H1 (cell line): Measurements from ENCODE around the gene KATNAL2. TPM values are rescaled to one million over a fixed set of nuclear protein-coding genes. Genes with fewer than 3 reads are reported as not detected.

ENCODE experiments used
- CTCF ChIA-PET: fragments of 300-600 bp; sonication (Branson Sonifier 250); formaldehyde crosslinking; loops from one replicate; lab custom pipeline; 2021; ENCODE audit not compliant: partially characterized antibody; lab: Charles Lee
- POLR2A ChIA-PET: fragments of 300-600 bp; sonication (Branson Sonifier 250); formaldehyde crosslinking; loops from one replicate; lab custom pipeline; 2021; ENCODE audit warnings: inconsistent platforms; ENCODE audit not compliant: partially characterized antibody; lab: Charles Lee
- DNase-seq, 2 experiments: peaks; one replicate each; pipeline versions ENCODE4 v3.0.0 to v3.0.0-alpha.2; 2010 to 2022; ENCODE audit warnings: low spot score in 2 of 2, low read depth in 1 of 2, mixed read lengths in 1 of 2
- FAIRE-seq: peaks from 2 replicates; lab custom pipeline; 2011; peaks lifted over from hg19 to GRCh38; lab: Jason Lieb, UNC
- H2AFZ ChIP-seq: 2 replicates; pipeline ENCODE4 v1.8.1; 2012; ENCODE audit warnings: low read length, inconsistent platforms
- H2AK5ac ChIP-seq: 2 replicates; pipeline ENCODE4 v1.6.1; 2013; ENCODE audit warnings: low read depth, low read length
- H2BK120ac ChIP-seq: replicated peaks from 2 replicates; pipeline ENCODE3; 2013; ENCODE audit warnings: low read depth, low read length, inconsistent platforms
- H2BK12ac ChIP-seq: 2 replicates; pipeline ENCODE4 v1.6.1; 2013; ENCODE audit warnings: low read depth, low read length
- H2BK15ac ChIP-seq: 2 replicates; pipeline ENCODE4 v1.6.1; 2013; ENCODE audit warnings: low read length
- H2BK20ac ChIP-seq: 2 replicates; pipeline ENCODE4 v1.6.1; 2013; ENCODE audit warnings: low read length
- H2BK5ac ChIP-seq: 2 replicates; pipeline ENCODE4 v1.6.1; 2013; ENCODE audit warnings: low read depth, low read length
- H3K14ac ChIP-seq: 2 replicates; pipeline ENCODE4 v1.6.1; 2013; ENCODE audit warnings: inconsistent platforms; ENCODE audit not compliant: insufficient read length
- H3K18ac ChIP-seq: 2 replicates; pipeline ENCODE4 v1.6.1; 2013; ENCODE audit warnings: low read length; ENCODE audit errors: extremely low read depth
- H3K23ac ChIP-seq: 2 replicates; pipeline ENCODE4 v1.6.1; 2013; ENCODE audit warnings: inconsistent platforms; ENCODE audit not compliant: insufficient read length
- H3K23me2 ChIP-seq: 2 replicates; pipeline ENCODE4 v1.6.1; 2013; ENCODE audit warnings: low read depth, low read length
- H3K27ac ChIP-seq: 2 replicates; pipeline ENCODE4 v1.6.1; 2011; ENCODE audit warnings: low read depth, low read length, inconsistent platforms
- H3K27me3 ChIP-seq, 4 experiments: replicated peaks in 1 of 4; 1 replicate in 1 of 4; 2 replicates in 3 of 4; pipeline versions ENCODE4 v1.6.1 to v1.8.1; 2011 to 2013; ENCODE audit warnings: low read length in 3 of 4, mild to moderate bottlenecking in 3 of 4, inconsistent platforms in 2 of 4, mixed read lengths in 2 of 4, moderate library complexity in 1 of 4; ENCODE audit not compliant: control insufficient read depth in 3 of 4, insufficient read depth in 3 of 4; ENCODE audit errors: extremely low read depth in 1 of 4
- H3K36me3 ChIP-seq, 4 experiments: 2 replicates each; pipeline versions ENCODE4 v1.6.1 to v1.8.1; 2011 to 2013; ENCODE audit warnings: mild to moderate bottlenecking in 4 of 4, low read length in 3 of 4, moderate library complexity in 2 of 4, control low read depth in 1 of 4, inconsistent platforms in 1 of 4; ENCODE audit not compliant: insufficient read depth in 4 of 4, control insufficient read depth in 2 of 4
- H3K4ac ChIP-seq: replicated peaks from 2 replicates; pipeline ENCODE3; 2013; ENCODE audit warnings: low read length, low read depth, mixed read lengths, inconsistent platforms; ENCODE audit not compliant: insufficient read length
- H3K4me1 ChIP-seq, 4 experiments: replicated peaks in 1 of 4; 1 replicate in 1 of 4; 2 replicates in 3 of 4; pipeline versions ENCODE4 v1.6.1 to v1.8.1; 2011 to 2013; ENCODE audit warnings: low read length in 3 of 4, inconsistent platforms in 2 of 4, mixed read lengths in 1 of 4; ENCODE audit not compliant: insufficient read depth in 4 of 4, control insufficient read depth in 3 of 4
- H3K4me2 ChIP-seq, 2 experiments: 2 replicates each; pipeline versions ENCODE4 v1.6.1 to v1.8.1; 2011 to 2013; ENCODE audit warnings: low read depth in 2 of 2, low read length in 2 of 2, control low read depth in 1 of 2, inconsistent platforms in 1 of 2, mild to moderate bottlenecking in 1 of 2; ENCODE audit not compliant: insufficient read depth in 1 of 2
- H3K4me3 ChIP-seq, 4 experiments: fragments of 200-600, 300-600 bp in 1 of 4; sonication (generic), shearing (Covaris generic), sonication (Bioruptor Twin) in 1 of 4; 2 replicates each; pipeline versions ENCODE4 v1.5.1 to v1.8.1; 2011 to 2016; ENCODE audit warnings: low read length in 4 of 4, low read depth in 3 of 4, control low read depth in 2 of 4, inconsistent platforms in 2 of 4, mild to moderate bottlenecking in 2 of 4, mixed read lengths in 1 of 4, moderate library complexity in 1 of 4; ENCODE audit not compliant: insufficient read depth in 2 of 4; ENCODE audit errors: extremely low read depth in 1 of 4
- H3K56ac ChIP-seq: replicated peaks from 2 replicates; pipeline ENCODE3; 2013; ENCODE audit warnings: low read depth, mild to moderate bottlenecking, mixed read lengths, low read length, inconsistent platforms; ENCODE audit not compliant: insufficient read length
- H3K79me1 ChIP-seq: 2 replicates; pipeline ENCODE4 v1.6.1; 2013; ENCODE audit warnings: low read depth, low read length, control low read depth
- H3K79me2 ChIP-seq, 2 experiments: 2 replicates each; pipeline versions ENCODE4 v1.6.1 to v1.8.1; 2012 to 2013; ENCODE audit warnings: low read length in 2 of 2, mild to moderate bottlenecking in 2 of 2, inconsistent platforms in 1 of 2; ENCODE audit not compliant: insufficient read depth in 2 of 2, control insufficient read depth in 1 of 2
- H3K9ac ChIP-seq, 4 experiments: replicated peaks in 1 of 4; 1 replicate in 1 of 4; 2 replicates in 3 of 4; pipeline versions ENCODE4 v1.6.1 to v1.8.1; 2011 to 2013; ENCODE audit warnings: low read depth in 3 of 4, low read length in 3 of 4, control low read depth in 2 of 4, mild to moderate bottlenecking in 2 of 4, moderate library complexity in 2 of 4, inconsistent platforms in 1 of 4; ENCODE audit errors: extremely low read depth in 1 of 4
- H3K9me3 ChIP-seq, 2 experiments: 2 replicates each; pipeline versions ENCODE4 v1.6.1 to v1.8.1; 2012 to 2013; ENCODE audit warnings: mild to moderate bottlenecking in 2 of 2, moderate library complexity in 2 of 2, control low read depth in 1 of 2, inconsistent platforms in 1 of 2, low read depth in 1 of 2, low read length in 1 of 2, mixed read lengths in 1 of 2; ENCODE audit not compliant: insufficient read depth in 2 of 2
- H4K20me1 ChIP-seq, 2 experiments: replicated peaks in 1 of 2; 2 replicates each; pipeline versions ENCODE3 to v1.8.1; 2011 to 2013; ENCODE audit warnings: inconsistent platforms in 2 of 2, low read length in 2 of 2, mild to moderate bottlenecking in 1 of 2; ENCODE audit not compliant: insufficient read depth in 2 of 2, control insufficient read depth in 1 of 2
- H4K5ac ChIP-seq: 2 replicates; pipeline ENCODE4 v1.6.1; 2013; ENCODE audit warnings: low read length, low read depth, mixed read lengths, inconsistent platforms; ENCODE audit not compliant: insufficient read length
- H4K8ac ChIP-seq: 2 replicates; pipeline ENCODE4 v1.8.0; 2013; ENCODE audit warnings: mild to moderate bottlenecking, moderate library complexity, low read length, inconsistent platforms; ENCODE audit not compliant: insufficient read depth; ENCODE audit errors: extremely low read depth
- H4K91ac ChIP-seq: replicated peaks from 2 replicates; pipeline ENCODE3; 2013; ENCODE audit warnings: low read length, mixed read lengths, inconsistent platforms; ENCODE audit not compliant: insufficient read length
- BRCA1 ChIP-seq: IDR thresholded peaks from 2 replicates; pipeline ENCODE4 v1.6.1; 2012; ENCODE audit warnings: low read depth, low read length, improper control_type of control experiment
- CBX5 ChIP-seq: fragments of 300-800, 300-1000 bp; sonication (generic); IDR thresholded peaks from 2 replicates; pipeline ENCODE4 v1.7.1; 2016; ENCODE audit warnings: antibody characterized with exemption, low read length, low read depth
- CREB1 ChIP-seq: IDR thresholded peaks from 2 replicates; pipeline ENCODE4 v1.6.1; 2012; ENCODE audit warnings: inconsistent platforms
- EGR1 ChIP-seq: IDR thresholded peaks from 2 replicates; pipeline ENCODE4 v1.6.1; 2011; ENCODE audit warnings: low read depth, low read length, borderline replicate concordance
- EP300 ChIP-seq, 2 experiments: IDR thresholded peaks; 1 replicate in 1 of 2; 2 replicates in 1 of 2; pipeline ENCODE4 v1.6.1; 2011 to 2012; ENCODE audit warnings: low read depth in 2 of 2, low read length in 2 of 2, mild to moderate bottlenecking in 2 of 2, borderline replicate concordance in 1 of 2, inconsistent platforms in 1 of 2, moderate library complexity in 1 of 2
- KDM1A ChIP-seq: fragments of 200-600, 300-600 bp; sonication (generic); IDR thresholded peaks from 2 replicates; pipeline ENCODE4 v1.7.1; 2016; ENCODE audit warnings: mild to moderate bottlenecking, low read length, borderline replicate concordance
- KDM4A ChIP-seq: IDR thresholded peaks from one replicate; pipeline ENCODE4 v1.7.1; 2012; ENCODE audit warnings: low read depth, mild to moderate bottlenecking, moderate library complexity, low read length, inconsistent platforms; ENCODE audit not compliant: severe bottlenecking
- POLR2AphosphoS5 ChIP-seq: IDR thresholded peaks from 2 replicates; pipeline ENCODE4 v1.6.1; 2011; ENCODE audit warnings: low read depth, low read length
- RAD21 ChIP-seq, 2 experiments: IDR thresholded peaks in 1 of 2; conservative IDR thresholded peaks in 1 of 2; 2 replicates each; pipeline ENCODE4 v1.6.1; 2011; ENCODE audit warnings: low read depth in 2 of 2, low read length in 2 of 2, improper control_type of control experiment in 1 of 2, inconsistent platforms in 1 of 2, mild to moderate bottlenecking in 1 of 2, moderate library complexity in 1 of 2
- RBBP5 ChIP-seq: IDR thresholded peaks from 2 replicates; pipeline ENCODE4 v1.7.1; 2012; ENCODE audit warnings: low read depth, mild to moderate bottlenecking, inconsistent platforms, low read length, moderate library complexity, borderline replicate concordance
- RNF2 ChIP-seq: fragments of 200-900, 300-1000 bp; sonication (generic); IDR thresholded peaks from 2 replicates; pipeline ENCODE4 v1.7.1; 2016; ENCODE audit warnings: borderline replicate concordance, low read depth, mild to moderate bottlenecking, antibody characterized with exemption, low read length; ENCODE audit not compliant: poor library complexity, severe bottlenecking; ENCODE audit errors: missing control alignments
- SAP30 ChIP-seq: fragments of 300-600 bp; sonication (generic); IDR thresholded peaks from 2 replicates; pipeline ENCODE4 v1.7.1; 2012; ENCODE audit warnings: low read length, moderate library complexity, mild to moderate bottlenecking, inconsistent platforms; ENCODE audit not compliant: insufficient read depth, insufficient replicate concordance
- SIX5 ChIP-seq: IDR thresholded peaks from 2 replicates; pipeline ENCODE4 v1.6.1; 2011; ENCODE audit warnings: mild to moderate bottlenecking, low read depth, low read length
- WGBS, 2 experiments: shearing (Covaris generic) in 1 of 2; methylation state at CpG; one replicate each; pipeline versions ENCODE4 v1.1.6 to v1.1.7; 2013 to 2015; ENCODE audit warnings: low lambda C conversion rate in 2 of 2, mixed read lengths in 2 of 2, inconsistent platforms in 1 of 2, low coverage in 1 of 2, missing lambda C conversion rate in 1 of 2; ENCODE audit not compliant: insufficient replicate concordance in 2 of 2, insufficient coverage in 1 of 2, insufficient read length in 1 of 2; ENCODE audit errors: extremely low coverage in 1 of 2, missing lambda C conversion rate in 1 of 2; 5-methylcytosine and 5-hydroxymethylcytosine counted together
- polyA plus RNA-seq, 7 experiments: library from polyadenylated mRNA; depleted of rRNA in 3 of 7; stranded (reverse) in 5 of 7; unstranded in 2 of 7; fragments of >200 nt in 5 of 7; fragments of 200-250 nt in 2 of 7; gene quantifications; 1 replicate in 5 of 7; 2 replicates in 1 of 7; 4 replicates in 1 of 7; pipeline versions ENCODE4 v1.2.1 to v1.2.3, GENCODE V29; 2011 to 2013; ENCODE audit warnings: missing spikeins in 2 of 7, mixed read lengths in 2 of 7
- total RNA-seq: library from RNA; stranded (reverse); fragmentation: NEBNext Ultra II Directional; extraction: Animal tissue kit (Norgen Biotek cat#: 25700); gene quantifications from 2 replicates; pipeline ENCODE4 v1.2.1, GENCODE V29; 2021

The KATNAL2 gene
- total and polyA plus RNA-seq, 2 of the 8 experiments (the other 6 are each of a cell fraction or from before 2014, with no cell fraction given), result 10.0 to 15.2 TPM

GRCh38 chr18:46892842-46893241 is 24.6 kb upstream of the KATNAL2 start:
- Histone ChIP-seq H3K23me2 (no peaks in the 10 kb centered on the region), H3K4me3 (no peak overlapping the region), H2BK15ac (no peak overlapping the region), H4K5ac (no peak overlapping the region), H4K91ac (no peak overlapping the region), H3K18ac (no peak overlapping the region), H3K79me1 (peaks cover 9% of the 10 kb centered on the region), H3K14ac (no peak overlapping the region), H2AK5ac (no peak overlapping the region), H3K9ac (no peak overlapping the region), H3K9me3 (peaks cover 21 to 28% of the 10 kb centered on the region in 2 experiments), H3K4ac (peak overlapping the region; percentile 53), H3K4me1 (no peaks in the 10 kb centered on the region), H2BK20ac (no peak overlapping the region), H2BK12ac (no peak overlapping the region), H3K27ac (no peak overlapping the region), H4K8ac (no peak overlapping the region), H4K20me1 (peaks cover 0 to 2% of the 10 kb centered on the region in 2 experiments), H3K36me3 (peaks cover 9 to 31% (median 23%) of the 10 kb centered on the region in 4 experiments; a peak in 7 of 8 replicates), H3K79me2 (peaks cover 5 to 99% of the 10 kb centered on the region in 2 experiments), H2AFZ (no peak overlapping the region), H2BK5ac (no peak overlapping the region), H3K4me2 (no peak overlapping the region), H3K27me3 (no peaks in the 10 kb centered on the region), H3K23ac (no peak overlapping the region), H2BK120ac (no peak overlapping the region), H3K56ac (no peak overlapping the region)
- WGBS, 2 experiments, result 100% methylated on average over 1 of the region's 1 CpG; no CpG with 5 or more reads in 1 of the 2 experiments
- no peak for FAIRE-seq
- ChIA-PET CTCF (interaction anchor here (0.5 kb wide), 1 partner anchor 58 kb away, joined by 5 read pairs; no protein-coding TSS in a partner anchor), POLR2A (interaction anchor here (1.0 kb wide), 1 partner anchor 16 kb away, joined by 3 read pairs; no protein-coding TSS in a partner anchor)
- no peak for DNase-seq
- TF ChIP-seq CREB1 (no peak), KDM1A (no peak), EGR1 (no peak), SIX5 (no peak), RBBP5 (no peak), POLR2AphosphoS5 (no peak), KDM4A (no peak), CBX5 (no peak), RAD21 (IDR thresholded peaks at IDR 0.05 in 1 of 2, conservative IDR thresholded peaks at IDR 0.05 in 1 of 2; ENCODE audit: low read depth in 2 of 2, low read length in 2 of 2) (no peak), BRCA1 (no peak), EP300 (IDR thresholded peaks at IDR 0.05; ENCODE audit: borderline replicate concordance in 1 of 2, low read depth in 2 of 2, low read length in 2 of 2) (no peak), RNF2 (no peak), SAP30 (no peak)
